Measurements from ENCODE around the gene ADNP2.

The ADNP2 gene

DNA sequence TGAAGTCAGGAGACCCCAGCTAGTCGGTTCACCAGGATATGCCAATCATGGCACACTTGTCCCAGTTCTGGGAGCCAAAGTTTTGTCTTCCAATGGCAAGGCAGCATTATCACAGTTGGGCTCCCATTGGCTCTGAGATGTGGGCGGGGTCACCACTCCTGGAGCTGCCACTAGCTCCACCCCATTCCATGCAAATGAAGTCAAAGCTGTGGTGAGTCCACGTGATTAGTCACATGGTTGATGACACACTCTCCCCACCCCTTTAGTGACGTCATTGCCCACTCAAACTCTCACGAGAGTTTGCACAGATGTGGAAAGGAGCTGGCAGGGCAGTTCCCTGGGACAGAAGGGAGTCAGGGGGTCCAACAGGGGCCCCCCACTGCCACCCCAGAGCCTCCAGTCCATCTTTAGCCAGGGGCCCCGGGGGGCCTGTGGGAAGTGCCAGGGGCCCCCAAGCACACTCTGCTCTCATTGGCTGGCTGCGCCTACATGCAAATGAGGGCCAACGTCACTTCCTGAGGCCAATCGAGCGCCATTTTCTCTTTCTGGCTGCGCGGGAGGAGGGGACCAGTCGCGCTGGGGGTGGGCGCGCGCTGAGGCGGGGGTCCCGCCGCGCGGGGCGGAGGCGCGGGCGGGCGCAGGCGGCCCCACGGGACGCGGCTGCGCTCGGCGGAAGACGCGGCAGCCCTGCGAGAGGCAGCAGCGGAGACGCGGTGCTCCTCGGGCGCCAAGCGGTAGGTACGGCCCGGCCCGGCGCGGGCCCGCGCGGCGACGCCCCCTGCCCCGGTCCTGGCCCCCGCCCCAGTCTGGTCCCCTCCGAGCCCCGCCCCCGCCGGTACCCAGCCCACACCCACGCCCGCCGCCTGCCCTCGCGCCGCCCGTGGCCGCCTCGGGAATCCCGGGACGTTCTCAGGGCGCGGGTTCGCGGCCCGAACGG lies at the start of gene ADNP2:
TSS of gene ADNP2 (plus strand) at position 524 of the 937 bp plus-strand sequence. CDS start 8,281 bp downstream, outside the sequence.
- peak; percentile 97 for DNase-seq (ENCODE audit: low spot score)

DNA sequence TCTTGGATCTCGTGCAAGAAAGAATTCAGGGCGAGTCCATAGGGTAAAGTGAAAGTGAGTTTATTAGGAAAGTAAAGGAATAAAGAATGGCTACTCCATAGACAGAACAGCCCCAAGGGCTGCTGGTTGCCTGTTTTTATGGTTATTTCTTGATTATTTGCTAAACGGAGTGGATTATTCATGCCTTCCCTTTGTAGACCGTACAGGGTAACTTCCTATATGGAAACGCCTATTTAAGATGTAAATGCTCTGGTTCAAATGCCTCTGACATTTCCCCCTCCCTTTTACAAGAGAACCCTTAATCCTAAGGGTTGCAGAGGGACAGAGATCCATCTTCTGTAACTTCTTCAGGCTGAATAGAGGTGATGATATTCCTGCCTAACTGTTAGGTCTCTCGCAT lies 49.1 kb upstream of the ADNP2 start:
- DNase-seq (ENCODE audit: low spot score): no peak

DNA sequence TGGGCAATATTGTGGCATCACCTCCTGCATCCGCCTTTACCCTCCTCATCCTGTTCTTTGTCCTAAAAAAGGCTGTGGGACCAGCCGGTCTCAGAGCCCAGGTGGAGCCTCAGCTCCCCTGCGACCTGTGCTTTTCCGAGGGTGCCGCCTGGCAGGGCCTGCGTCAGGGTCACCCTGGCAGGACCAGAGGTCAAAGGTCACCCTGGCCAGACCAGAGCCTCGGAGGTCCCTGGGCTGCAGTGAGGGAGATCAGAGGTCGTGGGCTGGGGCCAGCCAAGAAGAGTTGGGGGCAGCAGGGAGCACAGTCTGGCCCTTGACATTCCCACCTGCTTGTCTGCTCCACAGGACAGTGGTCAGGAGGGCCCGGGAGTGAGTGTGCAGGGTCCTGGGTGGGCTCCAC lies 43.4 kb upstream of the ADNP2 start:
- DNase-seq (ENCODE audit: low spot score): no peak

DNA sequence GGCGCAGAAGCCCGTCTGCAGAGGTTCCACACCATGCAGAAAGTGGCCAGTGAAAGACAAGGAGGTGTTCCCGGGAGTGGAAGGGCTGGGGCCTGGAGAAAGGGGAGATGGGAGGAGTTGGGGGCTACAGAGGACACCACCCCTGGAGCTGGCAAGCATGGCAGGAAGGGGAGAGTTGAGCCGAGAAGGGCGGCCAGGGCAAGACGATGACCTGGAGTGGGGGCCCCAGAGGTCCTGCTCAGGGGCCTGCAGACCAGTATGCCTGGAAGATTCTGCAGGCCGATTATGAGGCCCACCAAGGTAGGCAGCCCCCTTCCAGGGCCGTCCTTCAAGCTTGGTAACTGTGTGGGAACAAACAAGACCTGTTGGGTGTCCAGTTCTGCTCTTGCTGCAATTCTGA lies 41.7 kb upstream of the ADNP2 start:
- no peak for DNase-seq (ENCODE audit: low spot score)

GRCh38 chr18:80067897-80068296 lies 41.2 kb upstream of the ADNP2 start:
- DNase-seq (ENCODE audit: low spot score): no peak

- DNase-seq (ENCODE audit: low spot score): no peak
Observed at GRCh38 chr18:80068571-80069272, 40.3 kb upstream of the ADNP2 start.

- peak; percentile 30 for DNase-seq (ENCODE audit: low spot score)
Observed at GRCh38 chr18:80070825-80071224, 38.2 kb upstream of the ADNP2 start.

DNA sequence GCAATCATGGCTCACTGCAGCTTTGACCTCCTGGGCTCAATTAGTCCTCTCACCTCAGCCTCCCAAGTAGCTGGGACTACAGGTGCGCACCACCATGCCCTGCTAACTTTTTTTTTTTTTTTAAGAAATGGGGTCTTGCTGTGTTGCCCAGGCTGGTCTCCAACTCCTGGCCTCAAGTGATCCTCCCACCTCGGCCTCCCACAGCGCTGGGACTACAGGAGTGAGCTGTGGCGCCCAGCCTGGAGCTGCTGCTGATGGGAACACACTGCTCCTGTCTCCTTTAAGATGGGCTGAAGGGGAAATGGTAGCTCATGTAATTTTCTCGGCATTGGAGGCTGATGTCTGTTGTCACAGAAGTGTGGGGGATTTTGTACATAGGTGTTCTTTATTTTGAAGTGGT lies 34.9 kb upstream of the ADNP2 start:
- DNase-seq (ENCODE audit: low spot score): no peak

- no peak for DNase-seq (ENCODE audit: low spot score)
Observed at GRCh38 chr18:80074697-80075096, 34.4 kb upstream of the ADNP2 start.

- DNase-seq (ENCODE audit: low spot score): no peak
Observed at GRCh38 chr18:80075940-80076339, 33.1 kb upstream of the ADNP2 start.

GRCh38 chr18:80076379-80076778 lies 32.7 kb upstream of the ADNP2 start:
- no peak for DNase-seq (ENCODE audit: low spot score)

DNA sequence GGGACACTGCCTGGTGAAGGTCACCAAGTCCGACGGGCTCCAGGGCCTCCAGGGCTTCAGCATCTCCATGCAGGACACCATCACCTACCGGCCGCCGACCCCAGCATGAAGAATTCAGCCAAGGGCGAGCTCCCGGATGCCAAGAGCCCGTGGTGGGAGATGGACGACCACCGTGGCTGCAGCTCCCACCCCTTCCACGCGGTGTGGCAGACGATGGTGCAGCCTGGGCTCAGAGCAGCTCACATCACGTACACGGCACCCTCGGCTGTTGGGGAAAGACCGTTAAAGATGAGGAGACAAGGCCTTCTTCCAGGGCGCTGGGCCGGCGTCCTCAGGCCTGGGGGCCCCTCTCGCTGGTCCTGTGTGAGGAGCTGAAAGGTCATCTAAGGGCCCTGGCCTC lies 31.2 kb upstream of the ADNP2 start:
- no peak for DNase-seq (ENCODE audit: low spot score)

- DNase-seq (ENCODE audit: low spot score): peak; percentile 40
Observed at GRCh38 chr18:80086281-80086680, 22.8 kb upstream of the ADNP2 start.

- DNase-seq (ENCODE audit: low spot score): no peak
Observed at GRCh38 chr18:80088036-80088435, 21.0 kb upstream of the ADNP2 start.

DNA sequence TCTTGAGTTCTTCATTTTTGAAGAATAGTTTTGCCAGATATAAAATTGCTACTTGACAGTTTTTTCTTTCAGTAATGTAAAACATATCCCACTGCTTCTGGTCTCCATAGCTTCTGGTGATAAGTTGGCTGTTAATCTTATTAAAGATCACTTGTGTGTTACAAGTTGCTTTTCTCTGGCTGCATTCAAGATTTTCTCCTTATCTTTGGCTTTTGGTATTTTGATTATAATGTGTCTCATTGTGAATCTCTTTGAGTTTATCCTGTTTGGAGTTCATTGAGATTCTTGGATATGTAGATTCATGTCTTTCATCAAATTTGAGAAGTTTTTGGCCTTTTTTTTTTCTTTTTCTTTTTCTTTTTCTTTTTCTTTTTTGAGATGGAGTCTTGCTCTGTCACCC lies 20.2 kb upstream of the ADNP2 start:
- DNase-seq (ENCODE audit: low spot score): no peak

DNA sequence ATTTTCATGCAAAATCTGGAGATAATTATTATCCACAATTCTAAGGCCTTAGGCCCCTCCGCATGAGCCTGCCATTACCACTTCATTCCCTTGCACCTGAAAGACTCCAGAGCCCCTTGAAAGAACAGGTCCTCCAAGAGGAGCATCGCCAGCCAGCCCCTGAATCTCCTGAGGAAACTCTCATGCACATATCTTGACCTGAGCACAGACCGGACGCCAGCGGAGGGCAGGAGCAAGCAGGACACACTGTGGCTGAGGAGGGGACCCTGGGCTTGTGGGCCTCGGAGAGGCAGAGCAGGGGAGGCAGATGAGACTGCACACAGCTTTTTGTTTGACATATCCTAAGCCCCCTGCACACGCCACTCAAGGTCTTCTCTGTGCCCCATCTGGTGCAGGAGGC lies 13.6 kb upstream of the ADNP2 start:
- DNase-seq (ENCODE audit: low spot score): no peak

- DNase-seq (ENCODE audit: low spot score): no peak
Observed at GRCh38 chr18:80096032-80096565, 13.0 kb upstream of the ADNP2 start.

- DNase-seq (ENCODE audit: low spot score): no peak
Observed at GRCh38 chr18:80097201-80097600, 11.9 kb upstream of the ADNP2 start.

- DNase-seq (ENCODE audit: low spot score): no peak
Observed at GRCh38 chr18:80103231-80103630, 5.8 kb upstream of the ADNP2 start.

- DNase-seq (ENCODE audit: low spot score): no peak
Observed at GRCh38 chr18:80104364-80104779, 4.7 kb upstream of the ADNP2 start.

DNA sequence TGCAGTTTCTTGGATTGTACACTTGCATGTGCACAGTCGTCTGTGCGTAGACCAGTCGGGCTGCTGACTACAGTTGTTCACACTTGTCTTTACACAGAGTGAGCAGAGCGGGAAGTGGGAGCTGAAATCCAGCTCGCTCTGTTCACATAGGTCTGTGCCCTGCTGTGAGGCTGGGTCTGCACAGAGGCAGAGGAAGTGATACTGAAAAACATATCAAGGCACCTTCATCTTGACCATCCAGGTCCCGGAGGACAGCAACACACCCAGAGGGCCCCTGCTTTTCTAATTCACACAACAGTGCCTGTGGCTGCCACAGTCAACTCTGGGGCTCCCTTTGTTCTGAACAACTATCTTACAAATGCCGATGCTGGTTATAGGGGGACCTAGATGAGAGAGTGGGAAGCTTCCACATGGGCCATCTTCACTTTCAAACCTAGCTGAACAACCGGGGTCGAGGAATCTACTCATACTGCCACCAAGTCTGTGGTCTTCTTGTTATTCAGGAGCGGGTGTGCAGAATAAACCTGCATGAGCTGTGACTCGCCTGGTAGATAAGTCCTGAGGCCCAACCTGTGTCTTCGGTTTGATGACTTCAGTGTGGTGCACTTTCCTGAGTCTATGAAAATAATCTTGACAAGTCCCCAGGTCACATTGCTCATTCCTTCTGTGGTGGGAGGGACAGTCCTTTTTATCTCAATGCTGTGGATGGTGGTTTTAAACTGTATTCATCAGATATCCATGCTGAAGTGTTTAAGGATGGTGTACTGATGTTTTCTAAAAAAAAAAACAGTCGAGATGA lies 3.5 kb upstream of the ADNP2 start:
- no peak for DNase-seq (ENCODE audit: low spot score)

- DNase-seq (ENCODE audit: low spot score): no peak
Observed at GRCh38 chr18:80106482-80107051, 2.5 kb upstream of the ADNP2 start.
